Stimulated activated CD4-positive, alpha-beta T cell treated with anti-CD3 and anti-CD28 coated beads, Interleukin-2, amount 100 ng/mL, for 48 hours (primary cell): ENCODE data around the gene ZNF385A.

Experiments used
- DNase-seq, 2 donors: peaks; one replicate each; pipeline ENCODE4 v3.0.0-alpha.2; 2020

ZNF385A gene

GRCh38 chr12:54413284-54414190 is 29.0 kb upstream of the ZNF385A start:
- peak in 1 of 2 donors; percentile 46 for DNase-seq

- no peak for DNase-seq
These were observed 28.3 kb upstream of the ZNF385A start for GRCh38 chr12:54412786-54413185.

- no peak for DNase-seq
These were observed 27.8 kb upstream of the ZNF385A start for GRCh38 chr12:54412348-54412747.

GRCh38 chr12:54411391-54412241 is 27.1 kb upstream of the ZNF385A start:
- peak; percentile 58 to 59 for DNase-seq

GRCh38 chr12:54409267-54409666 is 24.7 kb upstream of the ZNF385A start:
- DNase-seq: no peak

- no peak for DNase-seq
These were observed 22.8 kb upstream of the ZNF385A start for GRCh38 chr12:54407183-54407905.

- DNase-seq: no peak
These were observed 21.0 kb upstream of the ZNF385A start for GRCh38 chr12:54405573-54405972.

- no peak for DNase-seq
These were observed 20.6 kb upstream of the ZNF385A start for GRCh38 chr12:54405106-54405505.

- peak; percentile 55 to 60 for DNase-seq
These were observed 19.8 kb upstream of the ZNF385A start for GRCh38 chr12:54404061-54405004.

- no peak for DNase-seq
These were observed 16.6 kb upstream of the ZNF385A start for GRCh38 chr12:54401119-54401518.

GRCh38 chr12:54398995-54399793 is 14.7 kb upstream of the ZNF385A start:
- DNase-seq: peak; percentile 90

- no peak for DNase-seq
These were observed 13.7 kb upstream of the ZNF385A start for GRCh38 chr12:54398218-54398617.

- DNase-seq: no peak
These were observed 12.6 kb upstream of the ZNF385A start for GRCh38 chr12:54397157-54397556.

GRCh38 chr12:54395545-54395944 is 11.0 kb upstream of the ZNF385A start:
- no peak for DNase-seq

- DNase-seq: no peak
These were observed 10.5 kb upstream of the ZNF385A start for GRCh38 chr12:54394986-54395385.

GRCh38 chr12:54394281-54394719 is 9.8 kb upstream of the ZNF385A start:
- DNase-seq: peak in 1 of 2 donors; percentile 58

GRCh38 chr12:54393743-54394142 is 9.2 kb upstream of the ZNF385A start:
- DNase-seq: no peak

- DNase-seq: no peak
These were observed 8.7 kb upstream of the ZNF385A start for GRCh38 chr12:54393207-54393609.

- no peak for DNase-seq
These were observed 8.1 kb upstream of the ZNF385A start for GRCh38 chr12:54392485-54393206.
